ENCODE measurements around the gene KBTBD7. TPM values are rescaled to one million over a fixed set of nuclear protein-coding genes. Genes with fewer than 3 reads are reported as not detected.

KBTBD7 gene
- total and polyA plus RNA-seq, 9 of the 15 experiments (the other 6 are each of a cell fraction or from before 2014, with no cell fraction given) = 1.8 to 4.4 (median 3.3) TPM

DNA sequence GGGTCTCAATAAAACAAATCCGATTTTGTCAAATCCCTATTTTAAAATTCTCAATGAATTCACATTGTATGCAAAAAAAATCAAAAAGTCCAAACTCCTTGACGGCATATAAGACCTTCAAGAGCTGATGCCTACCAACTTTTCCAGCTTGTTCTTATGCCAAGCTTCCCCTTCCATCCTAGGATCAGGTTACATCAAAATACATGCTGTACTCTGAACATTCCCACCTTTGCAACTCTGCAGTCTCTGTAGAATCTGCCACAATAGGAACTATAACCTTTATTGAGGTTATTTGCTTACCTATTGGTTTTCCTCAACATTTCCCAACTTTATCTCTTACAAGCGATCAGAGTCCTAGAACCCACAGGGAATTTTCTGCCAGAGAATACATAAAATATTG is 7.9 kb downstream of the KBTBD7 start:
- ATAC-seq (no peak), FAIRE-seq (no peak), DNase-seq (ENCODE audit: extremely low read depth in 1 of 4, low spot score in 3 of 4) (no peak)
- Histone ChIP-seq H3K79me2 (ENCODE audit: control insufficient read depth, insufficient read depth, low read length) (no peaks in the 10 kb centered on the region), H3K9me3 (replicated peaks; ENCODE audit: control insufficient read depth, insufficient read depth, low read depth, low read length) (no peaks in the 10 kb centered on the region), H4K20me1 (replicated peaks; ENCODE audit: control insufficient read depth, insufficient read depth, low read length) (no peaks in the 10 kb centered on the region), H3K4me1 (replicated peaks in 1 of 2; ENCODE audit: control insufficient read depth in 2 of 2, insufficient read depth in 2 of 2, low read length in 2 of 2) (no peaks in the 10 kb centered on the region), H3K36me3 (ENCODE audit: control insufficient read depth, insufficient read depth, low read length) (no peaks in the 10 kb centered on the region; the same call in 2 of the 3 replicates), H3K4me3 (no peak overlapping the region), H3K27me3 (ENCODE audit: control insufficient read depth in 2 of 2, insufficient read depth in 2 of 2, low read length in 2 of 2) (no peaks in the 10 kb centered on the region), H2AFZ (ENCODE audit: low read depth, low read length) (no peak overlapping the region), H3K4me2 (ENCODE audit: insufficient read depth, low read length) (no peak overlapping the region), H3K9me1 (ENCODE audit: control insufficient read depth, insufficient read depth, low read length) (no peaks in the 10 kb centered on the region), H3K27ac (ENCODE audit: extremely low read depth, low read depth, low read length) (no peak overlapping the region), H3K9ac (ENCODE audit: insufficient read depth in 1 of 2, low read depth in 2 of 2, low read length in 2 of 2) (no peak overlapping the region)
- TF ChIP-seq NFE2L1 (tag; IDR thresholded peaks at IDR 0.05; ENCODE audit: borderline replicate concordance, low read depth) (no peak), OTX1 (CRISPR knock-in tag; IDR thresholded peaks at IDR 0.05) (no peak), TBL1XR1 (IDR thresholded peaks at IDR 0.05; ENCODE audit: low read length in 2 of 2) (no peak), CBX1 (IDR thresholded peaks at IDR 0.05; ENCODE audit: low read depth) (no peak), HDAC2 (IDR thresholded peaks at IDR 0.05) (no peak)
- TF ChIP-seq, protein P1, sequence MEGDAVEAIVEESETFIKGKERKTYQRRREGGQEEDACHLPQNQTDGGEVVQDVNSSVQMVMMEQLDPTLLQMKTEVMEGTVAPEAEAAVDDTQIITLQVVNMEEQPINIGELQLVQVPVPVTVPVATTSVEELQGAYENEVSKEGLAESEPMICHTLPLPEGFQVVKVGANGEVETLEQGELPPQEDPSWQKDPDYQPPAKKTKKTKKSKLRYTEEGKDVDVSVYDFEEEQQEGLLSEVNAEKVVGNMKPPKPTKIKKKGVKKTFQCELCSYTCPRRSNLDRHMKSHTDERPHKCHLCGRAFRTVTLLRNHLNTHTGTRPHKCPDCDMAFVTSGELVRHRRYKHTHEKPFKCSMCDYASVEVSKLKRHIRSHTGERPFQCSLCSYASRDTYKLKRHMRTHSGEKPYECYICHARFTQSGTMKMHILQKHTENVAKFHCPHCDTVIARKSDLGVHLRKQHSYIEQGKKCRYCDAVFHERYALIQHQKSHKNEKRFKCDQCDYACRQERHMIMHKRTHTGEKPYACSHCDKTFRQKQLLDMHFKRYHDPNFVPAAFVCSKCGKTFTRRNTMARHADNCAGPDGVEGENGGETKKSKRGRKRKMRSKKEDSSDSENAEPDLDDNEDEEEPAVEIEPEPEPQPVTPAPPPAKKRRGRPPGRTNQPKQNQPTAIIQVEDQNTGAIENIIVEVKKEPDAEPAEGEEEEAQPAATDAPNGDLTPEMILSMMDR (IDR thresholded peaks at IDR 0.05 in 2 of 3, conservative IDR thresholded peaks at IDR 0.05 in 1 of 3; ENCODE audit: insufficient read depth in 2 of 3, low read depth in 1 of 3, low read length in 3 of 3) = no peak
- in situ Hi-C loops (cut with MboI) (no loop called here), intact Hi-C loops (cut with micrococcal nuclease) (no loop called here)
- 30% methylated on average over 3 of the region's 3 CpGs for WGBS (ENCODE audit: insufficient coverage, low coverage, missing lambda C conversion rate)
- BruUV-seq (replicated peaks) = no TSS peak
- POLR2A ChIA-PET = no interaction called here
- CTCF ChIA-PET (ENCODE audit: low intra/inter-chr PET ratio) = no interaction called here
